CD14-positive monocyte (primary cell): ENCODE measurements around the gene DGAT2L6. TPM values are rescaled to one million over a fixed set of nuclear protein-coding genes. Genes with fewer than 3 reads are reported as not detected.

Source experiments
- DNase-seq, 3 donors: peaks; one replicate each; pipeline ENCODE4 v3.0.0-alpha.2; 2011 to 2022
- H2AFZ ChIP-seq: 2 replicates; pipeline ENCODE4 v1.6.0; 2012; ENCODE audit warnings: mild to moderate bottlenecking, low read depth, low read length, inconsistent platforms; ENCODE audit not compliant: insufficient read depth, poor library complexity, severe bottlenecking
- H3K27ac ChIP-seq, 2 donors: 1 replicate in 1 of 2; 2 replicates in 1 of 2; pipeline ENCODE4 v1.5.1; 2012 to 2013; ENCODE audit warnings: low read length in 2 of 2, control low read depth in 1 of 2, inconsistent platforms in 1 of 2, low read depth in 1 of 2, mild to moderate bottlenecking in 1 of 2
- H3K27me3 ChIP-seq, 2 donors: one replicate each; pipeline versions ENCODE4 v1.6.0 to v1.6.1; 2011 to 2013; ENCODE audit warnings: low read length in 2 of 2; ENCODE audit not compliant: control insufficient read depth in 2 of 2, insufficient read depth in 2 of 2
- H3K36me3 ChIP-seq, 2 donors: replicated peaks in 1 of 2; 1 replicate in 1 of 2; 2 replicates in 1 of 2; pipeline versions ENCODE4 v1.5.1 to v1.6.1; 2012 to 2013; ENCODE audit warnings: low read length in 2 of 2, control low read depth in 1 of 2, inconsistent platforms in 1 of 2, mild to moderate bottlenecking in 1 of 2; ENCODE audit not compliant: insufficient read depth in 2 of 2, control insufficient read depth in 1 of 2
- H3K4me1 ChIP-seq, 2 donors: 1 replicate in 1 of 2; 2 replicates in 1 of 2; pipeline versions ENCODE4 v1.5.1 to v1.6.1; 2012 to 2013; ENCODE audit warnings: low read length in 2 of 2, control low read depth in 1 of 2, inconsistent platforms in 1 of 2, mild to moderate bottlenecking in 1 of 2, moderate library complexity in 1 of 2; ENCODE audit not compliant: insufficient read depth in 2 of 2, control insufficient read depth in 1 of 2
- H3K4me2 ChIP-seq: replicated peaks from 2 replicates; pipeline ENCODE3; 2012; ENCODE audit warnings: low read length, moderate library complexity, mild to moderate bottlenecking; ENCODE audit not compliant: poor library complexity, severe bottlenecking; ENCODE audit errors: extremely low read depth
- H3K4me3 ChIP-seq, 3 experiments: fragments of 200-600 bp in 1 of 3; sonication (generic) in 1 of 3; replicated peaks in 1 of 3; 1 replicate in 2 of 3; 2 replicates in 1 of 3; pipeline ENCODE4 v1.5.1; 2011 to 2013; ENCODE audit warnings: low read length in 3 of 3, mild to moderate bottlenecking in 3 of 3, control low read depth in 2 of 3, low read depth in 2 of 3, inconsistent platforms in 1 of 3, moderate library complexity in 1 of 3
- H3K79me2 ChIP-seq: 2 replicates; pipeline ENCODE4 v1.6.0; 2012; ENCODE audit warnings: mild to moderate bottlenecking, control low read depth, inconsistent platforms, low read length, moderate library complexity; ENCODE audit not compliant: insufficient read depth
- H3K9ac ChIP-seq: 2 replicates; pipeline ENCODE4 v1.6.0; 2017; ENCODE audit warnings: low read length, mild to moderate bottlenecking; ENCODE audit not compliant: insufficient read depth, poor library complexity, severe bottlenecking
- H3K9me3 ChIP-seq, 2 donors: replicated peaks in 1 of 2; 1 replicate in 1 of 2; 2 replicates in 1 of 2; pipeline versions ENCODE4 v1.5.1 to v1.6.1; 2012 to 2013; ENCODE audit warnings: low read length in 2 of 2, control low read depth in 1 of 2; ENCODE audit not compliant: control insufficient read depth in 1 of 2, insufficient read depth in 1 of 2
- H4K20me1 ChIP-seq: 2 replicates; pipeline ENCODE4 v1.6.0; 2012; ENCODE audit warnings: mild to moderate bottlenecking, low read length, control low read depth, moderate library complexity; ENCODE audit not compliant: insufficient read depth
- H3K27ac Mint-ChIP-seq, 7 donors: one replicate each; pipeline ENCODE4 v1.8.0; 2020; ENCODE audit warnings: mild to moderate bottlenecking in 7 of 7, mixed read lengths in 7 of 7, moderate library complexity in 6 of 7, inconsistent platforms in 2 of 7
- H3K27me3 Mint-ChIP-seq, 3 donors: one replicate each; pipeline ENCODE4 v1.8.0; 2021 to 2022; ENCODE audit warnings: low read depth in 3 of 3, mild to moderate bottlenecking in 3 of 3, mixed read lengths in 3 of 3, moderate library complexity in 3 of 3, inconsistent platforms in 1 of 3
- H3K36me3 Mint-ChIP-seq, 2 donors: one replicate each; pipeline ENCODE4 v1.8.0; 2020; ENCODE audit warnings: mixed read lengths in 2 of 2, inconsistent platforms in 1 of 2, mild to moderate bottlenecking in 1 of 2
- H3K4me1 Mint-ChIP-seq: one replicate; pipeline ENCODE4 v1.8.0; 2020; ENCODE audit warnings: mild to moderate bottlenecking, mixed read lengths
- H3K4me3 Mint-ChIP-seq, 2 donors: one replicate each; pipeline ENCODE4 v1.8.0; 2020; ENCODE audit warnings: mild to moderate bottlenecking in 2 of 2, mixed read lengths in 2 of 2, moderate library complexity in 1 of 2
- H3K9me3 Mint-ChIP-seq, 7 donors: one replicate each; pipeline ENCODE4 v1.8.0; 2020 to 2022; ENCODE audit warnings: mixed read lengths in 7 of 7, mild to moderate bottlenecking in 6 of 7, moderate library complexity in 6 of 7, inconsistent platforms in 2 of 7
- WGBS: methylation state at CpG from one replicate; pipeline ENCODE4 v1.1.5; 2013; ENCODE audit warnings: missing lambda C conversion rate; ENCODE audit not compliant: insufficient coverage; 5-methylcytosine and 5-hydroxymethylcytosine counted together
- intact Hi-C, 2 donors: fragments of 100-400 bp; cut with micrococcal nuclease; formaldehyde crosslinking; loops; one replicate each; pipeline versions ENCODE4 v1.15.0 to v1.15.1; 2023
- polyA plus RNA-seq, 3 donors: library from polyadenylated mRNA; depleted of rRNA in 1 of 3; unstranded in 2 of 3; stranded (reverse) in 1 of 3; fragments of 300-500 nt in 2 of 3; fragments of >200 nt in 1 of 3; fragmentation: Illumina TruSeq in 2 of 3; gene quantifications; 1 replicate in 2 of 3; 2 replicates in 1 of 3; pipeline ENCODE4 v1.2.3, GENCODE V29; 2012 to 2021
- TF ChIP-seq, protein P1 (sequence below): fragments of 200-600 bp; IDR thresholded peaks from one replicate; pipeline ENCODE4 v1.8.0; 2022; ENCODE audit warnings: antibody characterized with exemption, mild to moderate bottlenecking

The DGAT2L6 gene
- polyA plus RNA-seq, 3 donors: not detected

DNA sequence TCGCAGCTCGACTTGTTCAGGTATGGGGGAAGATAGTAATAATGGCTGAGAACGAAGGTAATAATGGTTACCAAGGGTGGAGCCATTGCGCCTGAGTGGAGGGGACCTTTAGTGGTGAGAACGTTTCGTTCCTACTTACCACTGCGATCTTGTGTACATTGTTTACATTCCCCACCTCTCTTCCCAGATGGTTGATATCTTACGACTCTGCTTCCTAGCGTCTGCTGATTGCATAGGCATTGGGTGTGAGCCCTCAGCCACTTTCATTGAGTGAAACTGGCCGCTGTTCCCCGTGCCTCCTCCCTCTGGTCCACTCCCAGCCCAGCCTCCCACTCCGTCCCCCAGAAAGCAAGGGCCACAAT lies 43.2 kb upstream of the DGAT2L6 start:
- intact Hi-C loops: loop anchor here in 1 of 2 donors (5.0 to 10.0 kb wide), 2 partner anchors 153 to 1051 kb away; partner anchors contain the start of gene PDZD11

DNA sequence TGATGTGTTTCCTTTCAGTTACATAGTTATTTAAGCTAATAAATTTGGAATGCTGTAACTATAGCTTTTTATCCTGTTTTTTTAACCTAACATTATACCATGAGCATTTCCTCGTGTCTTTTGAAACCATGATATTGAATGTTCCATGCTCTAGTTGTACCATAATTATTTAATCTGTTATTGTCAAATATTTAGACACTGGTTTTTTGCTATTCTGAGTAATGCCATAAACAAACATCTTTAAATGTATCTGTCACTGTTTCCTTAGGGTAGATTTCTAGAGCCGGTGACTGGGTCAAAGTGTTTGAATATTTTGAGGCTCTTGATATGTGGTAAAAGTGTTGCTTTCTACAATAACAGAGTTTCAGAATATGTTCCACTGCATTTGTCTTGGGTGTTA lies 38.7 kb upstream of the DGAT2L6 start:
- Histone ChIP-seq H3K79me2 (peaks cover 30% of the 10 kb centered on the region), H3K27ac (no peak overlapping the region), H3K9ac (no peak overlapping the region), H3K4me3 (no peak overlapping the region), H3K27me3 (no peaks in the 10 kb centered on the region), H3K4me2 (no peak overlapping the region), H3K9me3 (no peaks in the 10 kb centered on the region), H2AFZ (no peak overlapping the region), H4K20me1 (no peaks in the 10 kb centered on the region), H3K36me3 (peaks cover 8 to 46% of the 10 kb centered on the region in 2 donors), H3K4me1 (peaks cover 13 to 19% of the 10 kb centered on the region in 2 donors)
- intact Hi-C loops: loop anchor here in 1 of 2 donors (10.0 kb wide), 1 partner anchor 1046 kb away; no protein-coding TSS in a partner anchor
- TF ChIP-seq, protein P1, sequence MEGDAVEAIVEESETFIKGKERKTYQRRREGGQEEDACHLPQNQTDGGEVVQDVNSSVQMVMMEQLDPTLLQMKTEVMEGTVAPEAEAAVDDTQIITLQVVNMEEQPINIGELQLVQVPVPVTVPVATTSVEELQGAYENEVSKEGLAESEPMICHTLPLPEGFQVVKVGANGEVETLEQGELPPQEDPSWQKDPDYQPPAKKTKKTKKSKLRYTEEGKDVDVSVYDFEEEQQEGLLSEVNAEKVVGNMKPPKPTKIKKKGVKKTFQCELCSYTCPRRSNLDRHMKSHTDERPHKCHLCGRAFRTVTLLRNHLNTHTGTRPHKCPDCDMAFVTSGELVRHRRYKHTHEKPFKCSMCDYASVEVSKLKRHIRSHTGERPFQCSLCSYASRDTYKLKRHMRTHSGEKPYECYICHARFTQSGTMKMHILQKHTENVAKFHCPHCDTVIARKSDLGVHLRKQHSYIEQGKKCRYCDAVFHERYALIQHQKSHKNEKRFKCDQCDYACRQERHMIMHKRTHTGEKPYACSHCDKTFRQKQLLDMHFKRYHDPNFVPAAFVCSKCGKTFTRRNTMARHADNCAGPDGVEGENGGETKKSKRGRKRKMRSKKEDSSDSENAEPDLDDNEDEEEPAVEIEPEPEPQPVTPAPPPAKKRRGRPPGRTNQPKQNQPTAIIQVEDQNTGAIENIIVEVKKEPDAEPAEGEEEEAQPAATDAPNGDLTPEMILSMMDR: no peak
- Mint-ChIP-seq H3K4me3 (no peak overlapping the region), H3K36me3 (peaks cover 15 to 27% of the 10 kb centered on the region in 2 donors), H3K27ac (peak overlapping the region in 1 of 7 donors; percentile 60), H3K27me3 (peaks cover 0 to 2% (median 0%) of the 10 kb centered on the region in 3 donors), H3K9me3 (peaks cover 0 to 3% (median 2%) of the 10 kb centered on the region in 7 donors), H3K4me1 (peaks cover 12% of the 10 kb centered on the region)
- DNase-seq: no peak
- WGBS: no CpG with 5 or more reads among the region's 2 CpGs

More for the DNA sequence above, 43.2 kb upstream of the DGAT2L6 start:
- peak overlapping the region; percentile 79 for H3K4me2 ChIP-seq
- peaks cover 30% of the 10 kb centered on the region for H3K79me2 ChIP-seq
- H3K27me3 ChIP-seq: no peaks in the 10 kb centered on the region
- H3K9me3 Mint-ChIP-seq: peaks cover 0 to 7% (median 2%) of the 10 kb centered on the region in 7 donors
- WGBS: 21% methylated on average over 6 of the region's 12 CpGs
- H3K9me3 ChIP-seq: no peaks in the 10 kb centered on the region
- peaks cover 0 to 4% (median 3%) of the 10 kb centered on the region in 3 donors for H3K27me3 Mint-ChIP-seq
- peak overlapping the region; percentile 86 to 92 (median 88) for H3K4me3 ChIP-seq
- H3K4me3 Mint-ChIP-seq: peak overlapping the region; percentile 92 to 97
- H3K4me1 Mint-ChIP-seq: peaks cover 15% of the 10 kb centered on the region
- peak overlapping the region; percentile 79 for H3K9ac ChIP-seq
- peak overlapping the region; percentile 93 to 94 for H3K27ac ChIP-seq
- peak overlapping the region; percentile 95 to 99 (median 97) for H3K27ac Mint-ChIP-seq
- H3K4me1 ChIP-seq: peaks cover 17 to 26% of the 10 kb centered on the region in 2 donors
- peak overlapping the region; percentile 91 for H2AFZ ChIP-seq
- TF ChIP-seq, protein P1: no peak
- no peaks in the 10 kb centered on the region for H4K20me1 ChIP-seq
- H3K36me3 Mint-ChIP-seq: peaks cover 7 to 9% of the 10 kb centered on the region in 2 donors
- peaks cover 6 to 24% of the 10 kb centered on the region in 2 donors for H3K36me3 ChIP-seq
- DNase-seq: no peak
